ENCODE results near the gene VSTM2L.

The VSTM2L gene

DNA sequence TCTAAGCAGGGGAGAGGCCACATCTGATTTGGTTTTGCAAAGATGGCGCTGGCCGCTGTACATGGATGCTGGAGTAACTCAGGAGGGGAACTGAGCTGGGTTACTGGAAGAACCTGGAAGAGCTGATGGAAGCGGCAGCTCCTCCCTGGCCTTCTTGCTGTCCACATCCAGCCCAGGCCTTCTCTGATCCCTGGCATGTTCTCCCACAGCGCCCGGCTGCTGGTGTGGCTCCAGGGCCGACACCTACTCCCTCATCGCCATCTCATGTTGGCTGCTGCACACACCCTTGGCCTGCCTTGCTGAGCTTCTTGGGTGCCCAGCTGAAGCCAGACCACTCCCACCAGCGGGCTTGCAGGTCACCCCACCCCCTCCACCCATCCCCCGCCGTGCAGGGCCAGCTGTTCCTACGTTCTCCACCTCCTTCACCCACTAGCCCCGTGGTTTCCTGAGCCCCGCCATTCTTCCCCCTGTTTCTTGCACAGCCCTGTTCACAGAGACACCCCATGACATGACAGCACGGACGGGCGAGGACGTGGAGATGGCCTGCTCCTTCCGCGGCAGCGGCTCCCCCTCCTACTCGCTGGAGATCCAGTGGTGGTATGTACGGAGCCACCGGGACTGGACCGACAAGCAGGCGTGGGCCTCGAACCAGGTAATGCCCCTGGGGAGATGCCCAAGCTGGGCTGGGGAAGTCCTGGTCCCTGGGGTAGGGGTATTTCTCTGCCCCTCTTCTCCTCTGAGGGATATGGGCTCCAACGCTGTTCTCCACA, 28.4 kb downstream of the VSTM2L start:
- TF ChIP-seq, protein P1, sequence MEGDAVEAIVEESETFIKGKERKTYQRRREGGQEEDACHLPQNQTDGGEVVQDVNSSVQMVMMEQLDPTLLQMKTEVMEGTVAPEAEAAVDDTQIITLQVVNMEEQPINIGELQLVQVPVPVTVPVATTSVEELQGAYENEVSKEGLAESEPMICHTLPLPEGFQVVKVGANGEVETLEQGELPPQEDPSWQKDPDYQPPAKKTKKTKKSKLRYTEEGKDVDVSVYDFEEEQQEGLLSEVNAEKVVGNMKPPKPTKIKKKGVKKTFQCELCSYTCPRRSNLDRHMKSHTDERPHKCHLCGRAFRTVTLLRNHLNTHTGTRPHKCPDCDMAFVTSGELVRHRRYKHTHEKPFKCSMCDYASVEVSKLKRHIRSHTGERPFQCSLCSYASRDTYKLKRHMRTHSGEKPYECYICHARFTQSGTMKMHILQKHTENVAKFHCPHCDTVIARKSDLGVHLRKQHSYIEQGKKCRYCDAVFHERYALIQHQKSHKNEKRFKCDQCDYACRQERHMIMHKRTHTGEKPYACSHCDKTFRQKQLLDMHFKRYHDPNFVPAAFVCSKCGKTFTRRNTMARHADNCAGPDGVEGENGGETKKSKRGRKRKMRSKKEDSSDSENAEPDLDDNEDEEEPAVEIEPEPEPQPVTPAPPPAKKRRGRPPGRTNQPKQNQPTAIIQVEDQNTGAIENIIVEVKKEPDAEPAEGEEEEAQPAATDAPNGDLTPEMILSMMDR (IDR thresholded peaks at IDR 0.05; ENCODE audit: borderline replicate concordance, control extremely low read depth, extremely low read depth, insufficient read depth, missing control alignments): no peak
- DNase-seq (ENCODE audit: low spot score): no peak
- in situ Hi-C loops (cut with MboI; ENCODE audit: low sequenced_read_pairs, unreplicated experiment): no loop called here

DNA sequence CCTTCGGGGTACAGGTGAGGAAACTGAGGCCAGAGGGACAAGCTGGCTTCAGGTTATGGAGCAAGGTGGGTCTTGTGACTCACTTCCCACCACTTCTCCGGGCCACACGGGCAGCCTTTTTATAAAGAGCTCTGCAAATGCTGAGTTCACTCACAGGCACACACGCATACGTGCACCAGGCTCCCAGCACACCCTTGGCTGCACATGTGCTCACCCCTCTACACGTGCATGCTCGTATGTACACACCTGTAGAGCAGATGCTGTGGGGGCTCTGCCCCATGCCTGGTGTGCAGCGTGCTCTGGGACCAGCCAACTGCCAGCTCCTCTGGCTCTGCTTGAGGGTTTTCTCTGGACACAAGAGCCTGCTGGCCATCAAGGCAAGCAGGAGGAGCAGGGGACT, 29.1 kb downstream of the VSTM2L start:
- in situ Hi-C loops (cut with MboI; ENCODE audit: low sequenced_read_pairs, unreplicated experiment): no loop called here
- TF ChIP-seq, protein P1 (IDR thresholded peaks at IDR 0.05; ENCODE audit: borderline replicate concordance, control extremely low read depth, extremely low read depth, insufficient read depth, missing control alignments): no peak
- no peak for DNase-seq (ENCODE audit: low spot score)

DNA sequence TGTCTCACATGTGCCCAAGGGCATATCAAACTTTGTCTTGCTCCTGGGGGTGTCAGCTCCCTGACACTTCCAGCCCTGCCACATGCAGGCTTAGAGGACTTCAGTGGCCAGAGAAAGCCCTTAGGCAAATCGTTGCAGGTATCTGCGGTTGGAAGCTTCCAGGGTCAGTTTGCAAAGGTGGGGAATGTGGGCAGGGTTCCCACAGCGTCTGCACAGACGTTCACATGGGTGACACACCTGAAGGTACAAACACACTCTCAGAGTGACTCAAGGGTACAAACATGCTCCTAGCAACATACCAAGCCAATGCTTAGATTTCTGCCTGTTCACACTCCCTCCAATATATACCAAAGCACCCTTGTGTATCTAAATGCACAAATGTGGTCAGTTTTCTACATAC, 30.0 kb downstream of the VSTM2L start:
- no peak for DNase-seq (ENCODE audit: low spot score)
- TF ChIP-seq, protein P1 (IDR thresholded peaks at IDR 0.05; ENCODE audit: borderline replicate concordance, control extremely low read depth, extremely low read depth, insufficient read depth, missing control alignments): no peak
- in situ Hi-C loops (cut with MboI; ENCODE audit: low sequenced_read_pairs, unreplicated experiment): no loop called here

DNA sequence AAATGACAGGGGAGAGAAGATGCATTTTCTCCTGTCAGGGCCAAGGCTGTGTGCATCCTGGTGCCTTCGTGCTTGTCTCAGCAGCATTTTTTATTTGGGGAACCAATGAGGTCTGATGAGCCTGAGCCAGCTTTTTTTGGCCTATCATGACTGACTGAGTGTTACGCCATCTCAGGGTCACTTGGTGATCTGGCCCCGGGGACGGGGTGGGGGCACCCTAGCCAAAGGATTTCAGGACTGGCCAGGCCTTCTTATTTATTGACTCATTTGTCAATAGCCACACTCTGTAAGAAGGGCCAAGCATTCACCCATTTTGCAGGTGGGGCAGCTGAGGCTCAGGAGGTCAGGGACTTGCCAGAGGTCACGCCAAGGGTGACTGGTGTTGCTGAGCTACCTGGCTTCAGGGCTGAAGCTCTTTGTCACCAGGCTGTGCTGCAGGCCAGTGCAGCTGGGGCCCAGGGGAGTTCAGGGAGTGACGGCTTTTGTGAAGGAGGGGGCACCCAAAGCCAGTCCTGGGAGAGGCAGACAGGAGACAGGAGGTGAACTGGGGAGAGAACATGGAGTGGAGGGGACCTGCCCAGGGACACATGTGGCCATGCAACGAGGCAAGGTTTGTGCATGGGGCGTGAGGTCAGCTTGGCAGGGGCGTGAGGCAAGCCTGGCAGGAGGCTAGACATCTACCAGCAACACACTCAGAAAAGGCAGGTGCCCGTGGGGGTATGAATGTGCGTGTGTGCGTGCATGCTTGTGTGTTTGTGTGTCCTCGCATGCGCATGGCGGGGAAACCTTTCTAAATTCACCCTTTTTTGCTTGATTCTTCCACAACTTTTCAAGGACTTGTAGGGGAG, 31.1 kb downstream of the VSTM2L start:
- in situ Hi-C loops (cut with MboI; ENCODE audit: low sequenced_read_pairs, unreplicated experiment): no loop called here
- no peak for DNase-seq (ENCODE audit: low spot score)
- TF ChIP-seq, protein P1 (IDR thresholded peaks at IDR 0.05; ENCODE audit: borderline replicate concordance, control extremely low read depth, extremely low read depth, insufficient read depth, missing control alignments): no peak

DNA sequence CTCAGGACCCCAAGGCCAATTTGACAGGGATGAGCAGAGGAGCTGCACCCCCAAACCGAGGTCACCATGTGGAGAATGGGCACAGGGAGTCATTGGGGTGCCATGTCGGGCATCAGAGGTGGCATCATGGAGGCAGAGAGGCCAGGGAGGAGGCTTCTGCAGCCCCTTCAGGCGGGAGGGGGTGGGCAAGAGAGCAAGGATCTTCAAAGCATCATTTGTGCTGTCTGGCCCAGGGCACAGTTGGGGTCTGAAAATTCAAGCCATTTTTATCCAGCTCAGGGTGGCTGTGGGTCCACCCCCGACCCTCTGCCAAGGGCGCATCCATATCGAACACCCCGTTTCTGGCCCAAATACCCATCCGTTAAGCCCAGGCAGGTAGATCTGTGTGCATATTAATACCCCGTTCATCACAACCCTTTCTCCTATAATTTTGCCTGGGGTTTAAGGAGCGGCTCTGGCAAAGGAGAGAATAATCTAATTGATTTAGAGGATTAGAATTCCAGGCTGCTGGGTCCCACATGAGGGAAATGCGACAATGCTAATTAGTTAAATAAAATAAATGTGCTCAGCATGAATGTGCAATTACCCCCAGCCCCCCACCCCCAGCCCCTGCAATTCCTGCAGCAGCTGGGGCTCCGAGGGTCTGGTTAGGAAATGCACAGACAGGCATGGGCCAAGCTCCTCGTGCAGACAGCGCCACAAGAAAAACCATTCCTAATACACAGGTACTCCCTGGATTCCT, 31.9 kb downstream of the VSTM2L start:
- TF ChIP-seq, protein P1 (IDR thresholded peaks at IDR 0.05; ENCODE audit: borderline replicate concordance, control extremely low read depth, extremely low read depth, insufficient read depth, missing control alignments): no peak
- in situ Hi-C loops (cut with MboI; ENCODE audit: low sequenced_read_pairs, unreplicated experiment): no loop called here
- DNase-seq (ENCODE audit: low spot score): no peak

DNA sequence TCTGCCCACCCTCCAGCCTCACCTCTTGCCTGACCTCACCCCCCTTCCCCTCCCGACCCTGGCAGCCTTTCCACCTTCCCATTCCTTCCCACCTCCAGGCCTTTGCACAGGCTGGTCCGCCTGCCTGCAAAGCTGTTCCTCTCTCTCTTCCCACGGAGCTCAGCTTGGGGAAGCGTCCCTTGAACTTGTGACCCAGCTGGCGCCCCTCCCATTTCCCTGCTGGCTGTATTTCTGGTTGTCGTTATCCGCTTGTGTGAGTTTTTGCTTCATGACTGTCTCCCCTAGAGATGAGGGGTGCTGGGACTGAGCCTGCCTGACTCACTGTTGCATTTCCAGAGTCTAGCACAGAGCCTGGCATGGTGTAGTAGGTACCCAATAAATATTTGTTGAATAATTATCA, 32.5 kb downstream of the VSTM2L start:
- DNase-seq (ENCODE audit: low spot score): no peak
- in situ Hi-C loops (cut with MboI; ENCODE audit: low sequenced_read_pairs, unreplicated experiment): no loop called here
- TF ChIP-seq, protein P1 (IDR thresholded peaks at IDR 0.05; ENCODE audit: borderline replicate concordance, control extremely low read depth, extremely low read depth, insufficient read depth, missing control alignments): no peak

Data from GM13976 (cell line).